H1 (cell line): ENCODE data around the gene TP73. TPM values are rescaled to one million over a fixed set of nuclear protein-coding genes. Genes with fewer than 3 reads are reported as not detected.

ENCODE experiments used
- BCL11A ChIP-seq, 2 experiments: IDR thresholded peaks; one replicate each; pipeline ENCODE4 v1.6.1; 2011; ENCODE audit warnings: low read depth in 2 of 2, low read length in 2 of 2, mild to moderate bottlenecking in 2 of 2
- EGR1 ChIP-seq: IDR thresholded peaks from 2 replicates; pipeline ENCODE4 v1.6.1; 2011; ENCODE audit warnings: low read depth, low read length, borderline replicate concordance
- KDM1A ChIP-seq: fragments of 200-600, 300-600 bp; sonication (generic); IDR thresholded peaks from 2 replicates; pipeline ENCODE4 v1.7.1; 2016; ENCODE audit warnings: mild to moderate bottlenecking, low read length, borderline replicate concordance
- NANOG ChIP-seq: IDR thresholded peaks from 2 replicates; pipeline ENCODE4 v1.6.1; 2011; ENCODE audit warnings: low read length, low read depth, mild to moderate bottlenecking, inconsistent platforms; ENCODE audit not compliant: insufficient read depth, poor library complexity, severe bottlenecking
- polyA plus RNA-seq, 7 experiments: library from polyadenylated mRNA; depleted of rRNA in 3 of 7; stranded (reverse) in 5 of 7; unstranded in 2 of 7; fragments of >200 nt in 5 of 7; fragments of 200-250 nt in 2 of 7; gene quantifications; 1 replicate in 5 of 7; 2 replicates in 1 of 7; 4 replicates in 1 of 7; pipeline versions ENCODE4 v1.2.1 to v1.2.3, GENCODE V29; 2011 to 2013; ENCODE audit warnings: missing spikeins in 2 of 7, mixed read lengths in 2 of 7
- total RNA-seq: library from RNA; stranded (reverse); fragmentation: NEBNext Ultra II Directional; extraction: Animal tissue kit (Norgen Biotek cat#: 25700); gene quantifications from 2 replicates; pipeline ENCODE4 v1.2.1, GENCODE V29; 2021
- TF ChIP-seq, protein P1 (sequence below): fragments of 300-600 bp; sonication (generic); IDR thresholded peaks from 2 replicates; pipeline ENCODE4 v1.7.1; 2012; ENCODE audit warnings: low read length, moderate library complexity, mild to moderate bottlenecking, inconsistent platforms; ENCODE audit not compliant: insufficient replicate concordance

TP73 gene
- total and polyA plus RNA-seq, 2 of the 8 experiments (the other 6 are each of a cell fraction or from before 2014, with no cell fraction given), result 2.6 to 3.1 TPM

DNA sequence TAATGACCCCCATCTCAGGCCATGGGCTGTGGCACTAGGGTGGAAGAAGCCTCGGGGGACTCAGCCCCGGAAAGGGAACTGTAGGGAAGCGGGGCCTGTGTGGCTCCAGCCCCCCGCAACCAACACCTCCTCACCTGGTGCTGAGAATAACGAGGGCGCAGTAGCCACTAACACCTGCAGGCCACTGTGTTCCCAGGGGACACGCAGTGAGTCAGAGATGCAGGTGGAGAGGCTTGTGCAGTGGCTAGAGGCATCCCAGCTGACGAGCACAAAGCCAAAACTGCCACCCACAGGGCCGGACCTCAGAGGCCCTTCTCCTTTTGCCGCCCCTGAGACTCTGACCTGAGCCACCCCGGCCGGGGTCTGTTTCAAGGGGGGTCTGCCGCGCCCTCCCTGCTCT is 66.4 kb downstream of the TP73 start (continued):
- TF ChIP-seq, protein P1, sequence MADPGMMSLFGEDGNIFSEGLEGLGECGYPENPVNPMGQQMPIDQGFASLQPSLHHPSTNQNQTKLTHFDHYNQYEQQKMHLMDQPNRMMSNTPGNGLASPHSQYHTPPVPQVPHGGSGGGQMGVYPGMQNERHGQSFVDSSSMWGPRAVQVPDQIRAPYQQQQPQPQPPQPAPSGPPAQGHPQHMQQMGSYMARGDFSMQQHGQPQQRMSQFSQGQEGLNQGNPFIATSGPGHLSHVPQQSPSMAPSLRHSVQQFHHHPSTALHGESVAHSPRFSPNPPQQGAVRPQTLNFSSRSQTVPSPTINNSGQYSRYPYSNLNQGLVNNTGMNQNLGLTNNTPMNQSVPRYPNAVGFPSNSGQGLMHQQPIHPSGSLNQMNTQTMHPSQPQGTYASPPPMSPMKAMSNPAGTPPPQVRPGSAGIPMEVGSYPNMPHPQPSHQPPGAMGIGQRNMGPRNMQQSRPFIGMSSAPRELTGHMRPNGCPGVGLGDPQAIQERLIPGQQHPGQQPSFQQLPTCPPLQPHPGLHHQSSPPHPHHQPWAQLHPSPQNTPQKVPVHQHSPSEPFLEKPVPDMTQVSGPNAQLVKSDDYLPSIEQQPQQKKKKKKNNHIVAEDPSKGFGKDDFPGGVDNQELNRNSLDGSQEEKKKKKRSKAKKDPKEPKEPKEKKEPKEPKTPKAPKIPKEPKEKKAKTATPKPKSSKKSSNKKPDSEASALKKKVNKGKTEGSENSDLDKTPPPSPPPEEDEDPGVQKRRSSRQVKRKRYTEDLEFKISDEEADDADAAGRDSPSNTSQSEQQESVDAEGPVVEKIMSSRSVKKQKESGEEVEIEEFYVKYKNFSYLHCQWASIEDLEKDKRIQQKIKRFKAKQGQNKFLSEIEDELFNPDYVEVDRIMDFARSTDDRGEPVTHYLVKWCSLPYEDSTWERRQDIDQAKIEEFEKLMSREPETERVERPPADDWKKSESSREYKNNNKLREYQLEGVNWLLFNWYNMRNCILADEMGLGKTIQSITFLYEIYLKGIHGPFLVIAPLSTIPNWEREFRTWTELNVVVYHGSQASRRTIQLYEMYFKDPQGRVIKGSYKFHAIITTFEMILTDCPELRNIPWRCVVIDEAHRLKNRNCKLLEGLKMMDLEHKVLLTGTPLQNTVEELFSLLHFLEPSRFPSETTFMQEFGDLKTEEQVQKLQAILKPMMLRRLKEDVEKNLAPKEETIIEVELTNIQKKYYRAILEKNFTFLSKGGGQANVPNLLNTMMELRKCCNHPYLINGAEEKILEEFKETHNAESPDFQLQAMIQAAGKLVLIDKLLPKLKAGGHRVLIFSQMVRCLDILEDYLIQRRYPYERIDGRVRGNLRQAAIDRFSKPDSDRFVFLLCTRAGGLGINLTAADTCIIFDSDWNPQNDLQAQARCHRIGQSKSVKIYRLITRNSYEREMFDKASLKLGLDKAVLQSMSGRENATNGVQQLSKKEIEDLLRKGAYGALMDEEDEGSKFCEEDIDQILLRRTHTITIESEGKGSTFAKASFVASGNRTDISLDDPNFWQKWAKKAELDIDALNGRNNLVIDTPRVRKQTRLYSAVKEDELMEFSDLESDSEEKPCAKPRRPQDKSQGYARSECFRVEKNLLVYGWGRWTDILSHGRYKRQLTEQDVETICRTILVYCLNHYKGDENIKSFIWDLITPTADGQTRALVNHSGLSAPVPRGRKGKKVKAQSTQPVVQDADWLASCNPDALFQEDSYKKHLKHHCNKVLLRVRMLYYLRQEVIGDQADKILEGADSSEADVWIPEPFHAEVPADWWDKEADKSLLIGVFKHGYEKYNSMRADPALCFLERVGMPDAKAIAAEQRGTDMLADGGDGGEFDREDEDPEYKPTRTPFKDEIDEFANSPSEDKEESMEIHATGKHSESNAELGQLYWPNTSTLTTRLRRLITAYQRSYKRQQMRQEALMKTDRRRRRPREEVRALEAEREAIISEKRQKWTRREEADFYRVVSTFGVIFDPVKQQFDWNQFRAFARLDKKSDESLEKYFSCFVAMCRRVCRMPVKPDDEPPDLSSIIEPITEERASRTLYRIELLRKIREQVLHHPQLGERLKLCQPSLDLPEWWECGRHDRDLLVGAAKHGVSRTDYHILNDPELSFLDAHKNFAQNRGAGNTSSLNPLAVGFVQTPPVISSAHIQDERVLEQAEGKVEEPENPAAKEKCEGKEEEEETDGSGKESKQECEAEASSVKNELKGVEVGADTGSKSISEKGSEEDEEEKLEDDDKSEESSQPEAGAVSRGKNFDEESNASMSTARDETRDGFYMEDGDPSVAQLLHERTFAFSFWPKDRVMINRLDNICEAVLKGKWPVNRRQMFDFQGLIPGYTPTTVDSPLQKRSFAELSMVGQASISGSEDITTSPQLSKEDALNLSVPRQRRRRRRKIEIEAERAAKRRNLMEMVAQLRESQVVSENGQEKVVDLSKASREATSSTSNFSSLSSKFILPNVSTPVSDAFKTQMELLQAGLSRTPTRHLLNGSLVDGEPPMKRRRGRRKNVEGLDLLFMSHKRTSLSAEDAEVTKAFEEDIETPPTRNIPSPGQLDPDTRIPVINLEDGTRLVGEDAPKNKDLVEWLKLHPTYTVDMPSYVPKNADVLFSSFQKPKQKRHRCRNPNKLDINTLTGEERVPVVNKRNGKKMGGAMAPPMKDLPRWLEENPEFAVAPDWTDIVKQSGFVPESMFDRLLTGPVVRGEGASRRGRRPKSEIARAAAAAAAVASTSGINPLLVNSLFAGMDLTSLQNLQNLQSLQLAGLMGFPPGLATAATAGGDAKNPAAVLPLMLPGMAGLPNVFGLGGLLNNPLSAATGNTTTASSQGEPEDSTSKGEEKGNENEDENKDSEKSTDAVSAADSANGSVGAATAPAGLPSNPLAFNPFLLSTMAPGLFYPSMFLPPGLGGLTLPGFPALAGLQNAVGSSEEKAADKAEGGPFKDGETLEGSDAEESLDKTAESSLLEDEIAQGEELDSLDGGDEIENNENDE, result no peak
- TF ChIP-seq KDM1A (no peak), NANOG (no peak), BCL11A (IDR thresholded peaks at IDR 0.05; ENCODE audit: low read depth in 2 of 2, low read length in 2 of 2) (no peak), EGR1 (no peak)
